Stimulated activated CD4-positive, alpha-beta T cell treated with anti-CD3 and anti-CD28 coated beads, Interleukin-2, amount 100 ng/mL, for 24 hours (primary cell): ENCODE measurements around the gene SFSWAP.
"Not testable (repeated sequence)": the region's sequence is repeated elsewhere in the genome, so short reads cannot be mapped to it uniquely, and the experiment has no call there.

ENCODE experiments used
- DNase-seq, 2 donors: peaks; one replicate each; pipeline ENCODE4 v3.0.0-alpha.2; 2020

The SFSWAP gene

GRCh38 chr12:131679816-131680215 is 31.1 kb upstream of the SFSWAP start:
- not testable (repeated sequence) for DNase-seq

- DNase-seq = not testable (repeated sequence)
Observed at GRCh38 chr12:131680392-131681256, 30.3 kb upstream of the SFSWAP start.

GRCh38 chr12:131681257-131681620 is 29.7 kb upstream of the SFSWAP start:
- no peak for DNase-seq

GRCh38 chr12:131681746-131682509 is 29.0 kb upstream of the SFSWAP start:
- peak; percentile 15 to 71 for DNase-seq

GRCh38 chr12:131682510-131682895 is 28.4 kb upstream of the SFSWAP start:
- DNase-seq = no peak

- DNase-seq = no peak
Observed at GRCh38 chr12:131683266-131684014, 27.4 kb upstream of the SFSWAP start.

- DNase-seq = no peak
Observed at GRCh38 chr12:131684015-131684725, 26.7 kb upstream of the SFSWAP start.

GRCh38 chr12:131687346-131688125 is 23.4 kb upstream of the SFSWAP start:
- no peak for DNase-seq

- DNase-seq = no peak
Observed at GRCh38 chr12:131688131-131688844, 22.6 kb upstream of the SFSWAP start.

GRCh38 chr12:131688845-131689154 is 22.1 kb upstream of the SFSWAP start:
- no peak for DNase-seq

- DNase-seq = no peak
Observed at GRCh38 chr12:131690320-131690719, 20.6 kb upstream of the SFSWAP start.

GRCh38 chr12:131692431-131692830 is 18.5 kb upstream of the SFSWAP start:
- no peak for DNase-seq

- no peak for DNase-seq
Observed at GRCh38 chr12:131693149-131693548, 17.7 kb upstream of the SFSWAP start.

- DNase-seq = no peak
Observed at GRCh38 chr12:131694116-131694838, 16.6 kb upstream of the SFSWAP start.

GRCh38 chr12:131695968-131696367 is 14.9 kb upstream of the SFSWAP start:
- DNase-seq = no peak

GRCh38 chr12:131698286-131698685 is 12.6 kb upstream of the SFSWAP start:
- no peak for DNase-seq

GRCh38 chr12:131699434-131699833 is 11.5 kb upstream of the SFSWAP start:
- no peak for DNase-seq

GRCh38 chr12:131700271-131700670 is 10.6 kb upstream of the SFSWAP start:
- no peak for DNase-seq

GRCh38 chr12:131701705-131702572 is 9.0 kb upstream of the SFSWAP start:
- DNase-seq = no peak

GRCh38 chr12:131702573-131702877 is 8.4 kb upstream of the SFSWAP start:
- no peak for DNase-seq
